K562 (cell line): ENCODE measurements around the gene ACSF3. TPM values are rescaled to one million over a fixed set of nuclear protein-coding genes. Genes with fewer than 3 reads are reported as not detected.

Experiments
- ATAC-seq: fragments of 200-7000 bp; cut with Tn5 transposase; 3 replicates; pipeline ENCODE4 v1.9.1; 2020; ENCODE audit warnings: moderate library complexity
- Bru-seq: library from RNA; stranded (reverse); fragments of 400-500 nt; gene quantifications from one replicate; lab custom pipeline; 2021; lab: Mats Ljungman, UMichigan
- BruChase-seq, 2 experiments: library from RNA; stranded (reverse); fragments of 400-500 nt; gene quantifications; one replicate each; lab custom pipeline; 2021; lab: Mats Ljungman, UMichigan
- BruUV-seq: library from RNA; stranded (reverse); fragments of 400-500 nt; replicated peaks from 2 replicates; lab custom pipeline; 2021; lab: Mats Ljungman, UMichigan
- CTCF ChIA-PET: fragments of 300-600 bp; formaldehyde crosslinking; extraction: SDS; loops from one replicate; lab custom pipeline; 2021; ENCODE audit warnings: low intra/inter-chr PET ratio; lab: Yijun Ruan, JAX
- POLR2A ChIA-PET: fragments of 300-600, 350-650 bp; sonication (Branson Sonifier 250); formaldehyde crosslinking; extraction: SDS; loops from one replicate; lab custom pipeline; 2021; ENCODE audit warnings: antibody characterized with exemption, inconsistent platforms; lab: Yijun Ruan, JAX
- DNase-seq, 4 experiments: peaks; one replicate each; pipeline versions ENCODE4 v3.0.0 to v3.0.0-alpha.2; 2011 to 2018; ENCODE audit warnings: low spot score in 3 of 4, mixed read lengths in 3 of 4; ENCODE audit errors: extremely low read depth in 1 of 4
- FAIRE-seq: peaks from 2 replicates; lab custom pipeline; 2011; peaks lifted over from hg19 to GRCh38; lab: Jason Lieb, UNC
- H2AFZ ChIP-seq: 2 replicates; pipeline ENCODE4 v1.6.0; 2011; ENCODE audit warnings: low read depth, low read length, control low read depth, inconsistent platforms
- H3K27ac ChIP-seq: fragments of 200-600 bp; 3 replicates; pipeline ENCODE4 v1.8.0; 2011; ENCODE audit warnings: low read depth, mild to moderate bottlenecking, control low read depth, inconsistent platforms, low read length, moderate library complexity, mixed read lengths; ENCODE audit errors: extremely low read depth
- H3K27me3 ChIP-seq, 2 experiments: fragments of 300-600 bp in 1 of 2; 2 replicates in 1 of 2; 3 replicates in 1 of 2; pipeline versions ENCODE4 v1.6.0 to v1.8.0; 2011; ENCODE audit warnings: inconsistent platforms in 2 of 2, low read length in 2 of 2, mild to moderate bottlenecking in 1 of 2, mixed read lengths in 1 of 2, moderate library complexity in 1 of 2; ENCODE audit not compliant: control insufficient read depth in 2 of 2, insufficient read depth in 2 of 2
- H3K36me3 ChIP-seq: fragments of 300-600 bp; 3 replicates; pipeline ENCODE4 v1.8.0; 2011; ENCODE audit warnings: mild to moderate bottlenecking, low read length, inconsistent platforms; ENCODE audit not compliant: control insufficient read depth, insufficient read depth
- H3K4me1 ChIP-seq, 2 experiments: fragments of 200-600 bp in 1 of 2; replicated peaks in 1 of 2; 2 replicates in 1 of 2; 3 replicates in 1 of 2; pipeline versions ENCODE4 v1.5.1 to v1.8.0; 2011; ENCODE audit warnings: inconsistent platforms in 2 of 2, low read length in 2 of 2, mild to moderate bottlenecking in 1 of 2, mixed read lengths in 1 of 2, moderate library complexity in 1 of 2; ENCODE audit not compliant: control insufficient read depth in 2 of 2, insufficient read depth in 2 of 2
- H3K4me2 ChIP-seq: 2 replicates; pipeline ENCODE4 v1.6.1; 2011; ENCODE audit warnings: low read length, control low read depth, inconsistent platforms, mixed read lengths; ENCODE audit not compliant: insufficient read depth
- H3K4me3 ChIP-seq: fragments of 200-600 bp; sonication (generic), shearing (Covaris generic); 2 replicates; pipeline ENCODE4 v1.5.1; 2016; ENCODE audit warnings: control low read depth, inconsistent platforms
- H3K79me2 ChIP-seq: fragments of 200-600 bp; 3 replicates; pipeline ENCODE4 v1.8.0; 2011; ENCODE audit warnings: low read length, inconsistent platforms; ENCODE audit not compliant: control insufficient read depth, insufficient read depth
- H3K9ac ChIP-seq, 2 experiments: 2 replicates each; pipeline versions ENCODE4 v1.6.0 to v1.6.1; 2011; ENCODE audit warnings: low read depth in 2 of 2, low read length in 2 of 2, control low read depth in 1 of 2, inconsistent platforms in 1 of 2, mild to moderate bottlenecking in 1 of 2, mixed read lengths in 1 of 2; ENCODE audit not compliant: insufficient read depth in 1 of 2
- H3K9me1 ChIP-seq: one replicate; pipeline ENCODE4 v1.6.0; 2011; ENCODE audit warnings: inconsistent platforms, mild to moderate bottlenecking, low read length, moderate library complexity; ENCODE audit not compliant: control insufficient read depth, insufficient read depth
- H3K9me3 ChIP-seq: replicated peaks from 2 replicates; pipeline ENCODE4 v1.5.1; 2011; ENCODE audit warnings: low read depth, low read length, inconsistent platforms; ENCODE audit not compliant: control insufficient read depth, insufficient read depth
- H4K20me1 ChIP-seq: replicated peaks from 2 replicates; pipeline ENCODE4 v1.6.1; 2011; ENCODE audit warnings: low read length, inconsistent platforms, mixed read lengths; ENCODE audit not compliant: control insufficient read depth, insufficient read depth
- GABPA ChIP-seq: fragments of 200-800 bp; sonication (Bioruptor generic); conservative IDR thresholded peaks from 2 replicates; pipeline ENCODE4 v1.6.1; 2016; ENCODE audit warnings: low read depth, missing genetic modification characterization, missing compliant biosample characterization
- GTF2E2 ChIP-seq: fragments of 200-800 bp; sonication (Bioruptor generic); IDR thresholded peaks from 2 replicates; pipeline ENCODE4 v1.6.1; 2016; ENCODE audit warnings: missing genetic modification characterization, missing compliant biosample characterization
- JUNB ChIP-seq: fragments of 450-650 bp; formaldehyde crosslinking; conservative IDR thresholded peaks from 2 replicates; pipeline ENCODE4 v1.4.0; 2020; ENCODE audit warnings: mild to moderate bottlenecking
- MAZ ChIP-seq, 2 experiments: fragments of 450-650 bp in 1 of 2; sonication (generic) in 1 of 2; formaldehyde crosslinking; IDR thresholded peaks in 1 of 2; conservative IDR thresholded peaks in 1 of 2; 2 replicates each; pipeline versions ENCODE4 v1.4.0 to v1.5.0; 2020; ENCODE audit warnings: mild to moderate bottlenecking in 1 of 2, missing genetic modification reagents in 1 of 2
- MYC ChIP-seq, 2 experiments: fragments of 250-450 bp in 1 of 2; sonication (Bioruptor Pico) in 1 of 2; IDR thresholded peaks; 2 replicates each; pipeline versions ENCODE4 v1.5.1 to v1.6.1; 2012 to 2021; ENCODE audit warnings: low read depth in 2 of 2, borderline replicate concordance in 1 of 2, improper control_type of control experiment in 1 of 2, low read length in 1 of 2, mild to moderate bottlenecking in 1 of 2, moderate library complexity in 1 of 2
- NEUROD1 ChIP-seq: fragments of 150-350 bp; IDR thresholded peaks from 2 replicates; pipeline ENCODE4 v1.6.1; 2014; ENCODE audit warnings: borderline replicate concordance, low read length, low read depth; ENCODE audit not compliant: partially characterized antibody
- SMAD2 ChIP-seq: fragments of 150-350 bp; IDR thresholded peaks from 2 replicates; pipeline ENCODE4 v1.6.1; 2014; ENCODE audit warnings: low read depth, mild to moderate bottlenecking, low read length
- ZNF384 ChIP-seq: IDR thresholded peaks from 2 replicates; pipeline ENCODE4 v1.6.1; 2012; ENCODE audit warnings: low read depth, low read length, improper control_type of control experiment
- WGBS: fragments of 100-300 bp; shearing (Covaris generic); methylation state at CpG from one replicate; pipeline ENCODE4 v1.1.6; 2016; ENCODE audit warnings: low coverage, mixed read lengths; ENCODE audit not compliant: insufficient coverage; ENCODE audit errors: missing lambda C conversion rate; 5-methylcytosine and 5-hydroxymethylcytosine counted together
- in situ Hi-C: fragments of 300-500 bp; cut with MboI; formaldehyde crosslinking; loops from 4 replicates; pipeline ENCODE4 v1.15.0; 2018; ENCODE audit warnings: inconsistent platforms, mixed read lengths
- intact Hi-C: fragments of 100-400 bp; cut with micrococcal nuclease; formaldehyde crosslinking; loops from 2 replicates; pipeline ENCODE4 v1.14.2; 2022
- long read RNA-seq, 3 experiments: library from polyadenylated mRNA in 2 of 3; library from RNA in 1 of 3; unstranded in 2 of 3; stranded (forward) in 1 of 3; transcript quantifications; one replicate each; pipeline ENCODE4 v2.0.0, GENCODE V29; 2019 to 2022
- polyA minus RNA-seq, 3 experiments: library from RNA; depleted of rRNA, polyadenylated mRNA; stranded (reverse); fragments of >200 nt; gene quantifications; 2 replicates each; pipeline ENCODE4 v1.2.3, GENCODE V29; 2011
- polyA plus RNA-seq, 8 experiments: library from polyadenylated mRNA; depleted of rRNA in 4 of 8; stranded (reverse) in 5 of 8; unstranded in 3 of 8; fragments of >200 nt; fragmentation: Nextera tagmentation in 2 of 8; fragmentation: Illumina TruSeq in 1 of 8; extraction: Ambion mirVana in 2 of 8; extraction: Trizol in 1 of 8; gene quantifications; 2 replicates each; pipeline versions ENCODE4 v1.2.1 to v1.2.3, GENCODE V29; 2011 to 2014; ENCODE audit warnings: inconsistent platforms in 1 of 8, missing spikeins in 1 of 8
- total RNA-seq, 7 experiments: library from RNA; depleted of rRNA in 6 of 7; stranded (reverse); fragments of >200 nt in 6 of 7; fragmentation: Illumina TruSeq in 2 of 7; extraction: Trizol in 2 of 7; gene quantifications; 2 replicates each; pipeline versions ENCODE4 v1.2.1 to v1.2.3, GENCODE V29; 2011 to 2021; ENCODE audit warnings: low replicate concordance in 1 of 7
- TF ChIP-seq, protein P1 (sequence below), 2 experiments: fragments of 200-800 bp in 1 of 2; sonication (Bioruptor generic) in 1 of 2; sonication (generic) in 1 of 2; formaldehyde crosslinking in 1 of 2; IDR thresholded peaks in 1 of 2; conservative IDR thresholded peaks in 1 of 2; 2 replicates each; pipeline versions ENCODE4 v1.5.0 to v1.6.1; 2016 to 2020; ENCODE audit warnings: missing compliant biosample characterization in 1 of 2, missing genetic modification characterization in 1 of 2, missing genetic modification reagents in 1 of 2

The ACSF3 gene
- total RNA-seq (2011; cell fraction: chromatin; rRNA removed; ENCODE audit: low replicate concordance) = 55.6 and 73.7 TPM in 2 replicates
- 44.2 and 45.9 TPM in 2 replicates for total RNA-seq (2011; cell fraction: nucleolus; rRNA removed)
- total RNA-seq (2011; cell fraction: nucleoplasm; rRNA removed) = 35.3 and 39.0 TPM in 2 replicates
- total RNA-seq (2014; rRNA removed) = 28.5 and 37.0 TPM in 2 replicates
- 14.0 and 14.6 TPM in 2 replicates for total RNA-seq (2014; rRNA removed; fragmentation: Illumina TruSeq; extraction: Trizol)
- total RNA-seq (2015; rRNA removed; fragmentation: Illumina TruSeq; extraction: Trizol) = 14.5 and 16.9 TPM in 2 replicates
- total RNA-seq (2021) = 31.7 and 32.8 TPM in 2 replicates
- polyA plus RNA-seq (2011; rRNA removed) = 14.9 and 15.9 TPM in 2 replicates
- 12.9 and 34.5 TPM in 2 replicates for polyA plus RNA-seq (2011; cell fraction: cytosol; rRNA removed)
- polyA plus RNA-seq (2011; cell fraction: nucleus; rRNA removed) = 22.1 and 40.2 TPM in 2 replicates
- polyA plus RNA-seq (2012) = 16.9 and 29.2 TPM in 2 replicates
- 14.7 and 21.0 TPM in 2 replicates for polyA plus RNA-seq (2014; fragmentation: Illumina TruSeq; extraction: Trizol)
- polyA plus RNA-seq (2014; fragmentation: Nextera tagmentation; extraction: Ambion mirVana) = 1 to 10 TPM in 1 of 2 experiments, under 1 TPM in 1; 0.77 to 1.9 TPM
- 27.3 and 29.8 TPM in 2 replicates for polyA plus RNA-seq (2014; rRNA removed)
- polyA minus RNA-seq (2011; rRNA and poly(A)+ RNA removed) = 16.2 and 17.6 TPM in 2 replicates
- 40.6 and 53.1 TPM in 2 replicates for polyA minus RNA-seq (2011; cell fraction: cytosol; rRNA and poly(A)+ RNA removed)
- 21.0 and 22.3 TPM in 2 replicates for polyA minus RNA-seq (2011; cell fraction: nucleus; rRNA and poly(A)+ RNA removed)
- percentile 62 among the genes with signal in this experiment for Bru-seq, nascent RNA
- percentile 59 among the genes with signal in this experiment for BruChase-seq, experiment 1, labeled RNA remaining after a 2-hour chase
- percentile 56 among the genes with signal in this experiment for BruChase-seq, experiment 2, labeled RNA remaining after a 6-hour chase
- long read RNA-seq, experiment 1, full-length matches to known transcripts = 39 of 102 reads
- long read RNA-seq, experiment 1, partial matches to known transcripts = 8 of 102 reads
- long read RNA-seq, experiment 1, other reads (novel, unspliced or antisense) = 55 of 102 reads
- long read RNA-seq, experiment 2, full-length matches to known transcripts = 9 of 26 reads
- long read RNA-seq, experiment 2, partial matches to known transcripts = 7 of 26 reads
- long read RNA-seq, experiment 2, other reads (novel, unspliced or antisense) = 10 of 26 reads
- long read RNA-seq, experiment 3, full-length matches to known transcripts = 6 of 15 reads
- long read RNA-seq, experiment 3, partial matches to known transcripts = 0 of 15 reads
- long read RNA-seq, experiment 3, other reads (novel, unspliced or antisense) = 9 of 15 reads

- in situ Hi-C loops (no loop called here), intact Hi-C loops (loop anchor here (5.0 kb wide), 1 partner anchor 101 kb away; no protein-coding TSS in a partner anchor)
- Histone ChIP-seq H3K9me3 (no peaks in the 10 kb centered on the region), H3K4me1 (peaks cover 30 to 84% of the 10 kb centered on the region in 2 experiments; a peak in 4 of 5 replicates), H2AFZ (peak within 1 kb of the TSS; percentile 97), H3K9ac (peak within 1 kb of the TSS; percentile 83 to 96), H3K79me2 (peaks cover 41% of the 10 kb centered on the region), H3K27ac (peak within 1 kb of the TSS; percentile 68), H3K4me3 (peak within 1 kb of the TSS; percentile 88), H3K27me3 (peaks cover 11 to 20% of the 10 kb centered on the region in 2 experiments; a peak in 4 of 5 replicates), H3K36me3 (peaks cover 16% of the 10 kb centered on the region; the same call in 2 of the 3 replicates), H3K9me1 (peaks cover under 1% of the 10 kb centered on the region), H3K4me2 (peak within 1 kb of the TSS; percentile 87), H4K20me1 (peaks cover 8% of the 10 kb centered on the region; the same call in 1 of the 2 replicates)
- 1% methylated on average over 43 of the region's 110 CpGs for WGBS
- BruUV-seq = no TSS peak
- CTCF ChIA-PET = no interaction called here
- peak; percentile 81 for ATAC-seq
- POLR2A ChIA-PET = interaction anchor here (0.6 to 1.8 kb wide), 6 partner anchors 71 to 128 kb away, joined by 3 to 7 read pairs (median 3); no protein-coding TSS in a partner anchor
- DNase-seq = peak; percentile 81 to 92 (median 90)
- no peak for FAIRE-seq
- peak; percentile 59; the same call in 1 of the 2 replicates for TF ChIP-seq GTF2E2 (tag)
- TF ChIP-seq JUNB (CRISPR knock-in tag) = no peak
- TF ChIP-seq SMAD2 = no peak
- TF ChIP-seq GABPA (tag) = peak; percentile 99
- peak; percentile 78 for TF ChIP-seq MYC (IDR thresholded peaks at IDR 0.05; ENCODE audit: low read depth, low read length)
- TF ChIP-seq MYC (CRISPR knock-in tag; IDR thresholded peaks at IDR 0.05; ENCODE audit: borderline replicate concordance, low read depth) = no peak
- TF ChIP-seq NEUROD1 = peak; percentile 48
- TF ChIP-seq MAZ (CRISPR knock-in tag; conservative IDR thresholded peaks at IDR 0.05 in 1 of 2, IDR thresholded peaks at IDR 0.05 in 1 of 2) = peak in 1 of 2 experiments; percentile 88; a peak in 2 of 4 replicates
- TF ChIP-seq ZNF384 = peak; percentile 25; the same call in 1 of the 2 replicates
- TF ChIP-seq, protein P1, sequence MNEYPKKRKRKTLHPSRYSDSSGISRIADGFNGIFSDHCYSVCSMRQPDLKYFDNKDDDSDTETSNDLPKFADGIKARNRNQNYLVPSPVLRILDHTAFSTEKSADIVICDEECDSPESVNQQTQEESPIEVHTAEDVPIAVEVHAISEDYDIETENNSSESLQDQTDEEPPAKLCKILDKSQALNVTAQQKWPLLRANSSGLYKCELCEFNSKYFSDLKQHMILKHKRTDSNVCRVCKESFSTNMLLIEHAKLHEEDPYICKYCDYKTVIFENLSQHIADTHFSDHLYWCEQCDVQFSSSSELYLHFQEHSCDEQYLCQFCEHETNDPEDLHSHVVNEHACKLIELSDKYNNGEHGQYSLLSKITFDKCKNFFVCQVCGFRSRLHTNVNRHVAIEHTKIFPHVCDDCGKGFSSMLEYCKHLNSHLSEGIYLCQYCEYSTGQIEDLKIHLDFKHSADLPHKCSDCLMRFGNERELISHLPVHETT (CRISPR knock-in tag; conservative IDR thresholded peaks at IDR 0.05 in 1 of 2, IDR thresholded peaks at IDR 0.05 in 1 of 2) = peak in 1 of 2 experiments; percentile 98; a peak in 2 of 4 replicates
Observed at GRCh38 chr16:89093602-89094251, at the start of gene ACSF3. ACSF3 (plus strand) TSS chr16:89093852; CDS start chr16:89100682, 6,830 bp downstream.
